GM19351 (cell line): ENCODE data around the gene PDILT.

Experiments used
- ATAC-seq: cut with Tn5 transposase; IDR thresholded peaks from one replicate; pipeline ENCODE4 v1.9.1; 2021; ENCODE audit warnings: mild to moderate bottlenecking, moderate library complexity; ENCODE audit not compliant: unreplicated experiment

Gene PDILT

GRCh38 chr16:20372701-20373100, 31.8 kb downstream of the PDILT start:
- ATAC-seq, result no peak

- ATAC-seq, result no peak
These were observed 35.0 kb downstream of the PDILT start for GRCh38 chr16:20369452-20370054.

GRCh38 chr16:20364051-20364450, 40.5 kb downstream of the PDILT start:
- no peak for ATAC-seq

GRCh38 chr16:20363191-20363590, 41.3 kb downstream of the PDILT start:
- no peak for ATAC-seq

- ATAC-seq, result no peak
These were observed 44.5 kb downstream of the PDILT start for GRCh38 chr16:20359997-20360396.

- ATAC-seq, result no peak
These were observed 49.3 kb downstream of the PDILT start for GRCh38 chr16:20355114-20355782.

GRCh38 chr16:20353379-20353778, 51.2 kb downstream of the PDILT start:
- no peak for ATAC-seq

GRCh38 chr16:20352615-20353014, 51.9 kb downstream of the PDILT start, which contains the start of gene UMOD:
UMOD (minus strand) TSS chr16:20352715; CDS start chr16:20350737, 1,978 bp downstream.
- ATAC-seq, result no peak

- ATAC-seq, result no peak
These were observed 54.9 kb downstream of the PDILT start for GRCh38 chr16:20349615-20350014.

- no peak for ATAC-seq
These were observed 56.0 kb downstream of the PDILT start for GRCh38 chr16:20348365-20349185.

GRCh38 chr16:20347666-20348364, 56.7 kb downstream of the PDILT start:
- ATAC-seq, result no peak

GRCh38 chr16:20344611-20345010, 59.9 kb downstream of the PDILT start:
- ATAC-seq, result no peak

GRCh38 chr16:20339744-20340143, 64.8 kb downstream of the PDILT start:
- ATAC-seq, result no peak

- ATAC-seq, result no peak
These were observed 67.6 kb downstream of the PDILT start for GRCh38 chr16:20336955-20337354.

- ATAC-seq, result no peak
These were observed 70.1 kb downstream of the PDILT start for GRCh38 chr16:20334396-20334795.

- ATAC-seq, result no peak
These were observed 71.4 kb downstream of the PDILT start for GRCh38 chr16:20333120-20333519.

- no peak for ATAC-seq
These were observed 72.1 kb downstream of the PDILT start for GRCh38 chr16:20332411-20332810.

- no peak for ATAC-seq
These were observed 72.9 kb downstream of the PDILT start for GRCh38 chr16:20331635-20332034.

GRCh38 chr16:20329392-20330138, 75.0 kb downstream of the PDILT start:
- no peak for ATAC-seq

GRCh38 chr16:20327444-20328041, 77.0 kb downstream of the PDILT start, which contains the start of gene GP2:
GP2 (minus strand) TSS chr16:20327513; CDS start chr16:20326431, 1,082 bp downstream.
- no peak for ATAC-seq
